ENCODE results near the gene ARF3. TPM values are rescaled to one million over a fixed set of nuclear protein-coding genes. Genes with fewer than 3 reads are reported as not detected.

Gene ARF3
- total and polyA plus RNA-seq, 2 of the 13 experiments (the other 11 are each of a cell fraction or from before 2014, with no cell fraction given), result 53.8 to 57.9 TPM

DNA sequence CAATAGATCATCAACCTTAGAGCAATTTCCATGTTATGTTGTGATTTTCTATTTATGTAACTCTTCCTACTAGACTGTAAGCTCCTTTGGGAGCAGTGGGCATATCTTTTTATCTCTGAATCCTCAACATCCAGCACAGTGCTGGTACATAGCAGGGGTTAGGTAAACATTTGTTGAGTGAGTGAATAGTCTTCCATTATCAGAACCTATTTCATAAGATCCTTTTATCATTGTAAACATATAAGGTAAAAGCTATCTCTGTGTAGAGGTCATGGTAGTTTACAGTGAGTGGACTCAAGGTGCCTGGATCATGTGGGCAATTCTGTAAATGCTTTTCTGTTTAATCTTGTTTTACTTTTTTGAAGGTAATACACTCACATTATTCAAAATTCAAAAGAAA, 47.1 kb downstream of the ARF3 start (continued):
- TF ChIP-seq, protein P1, sequence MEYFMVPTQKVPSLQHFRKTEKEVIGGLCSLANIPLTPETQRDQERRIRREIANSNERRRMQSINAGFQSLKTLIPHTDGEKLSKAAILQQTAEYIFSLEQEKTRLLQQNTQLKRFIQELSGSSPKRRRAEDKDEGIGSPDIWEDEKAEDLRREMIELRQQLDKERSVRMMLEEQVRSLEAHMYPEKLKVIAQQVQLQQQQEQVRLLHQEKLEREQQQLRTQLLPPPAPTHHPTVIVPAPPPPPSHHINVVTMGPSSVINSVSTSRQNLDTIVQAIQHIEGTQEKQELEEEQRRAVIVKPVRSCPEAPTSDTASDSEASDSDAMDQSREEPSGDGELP (IDR thresholded peaks at IDR 0.05; ENCODE audit: borderline replicate concordance, low read depth), result peak; percentile 39; the same call in 1 of the 2 replicates
- no peak; the same call in 1 of the 2 replicates for TF ChIP-seq KMT2A (CRISPR knock-in tag; IDR thresholded peaks at IDR 0.05)
- TF ChIP-seq HOXA3 (CRISPR knock-in tag; IDR thresholded peaks at IDR 0.05), result peak; percentile 48
- TF ChIP-seq NFE2 (CRISPR knock-in tag; IDR thresholded peaks at IDR 0.05), result no peak
- no peak for TF ChIP-seq ZNF619 (CRISPR knock-in tag; IDR thresholded peaks at IDR 0.05)
- no peak for TF ChIP-seq ZNF33A (CRISPR knock-in tag; IDR thresholded peaks at IDR 0.05; ENCODE audit: borderline replicate concordance)
- TF ChIP-seq ZNF773 (CRISPR knock-in tag; IDR thresholded peaks at IDR 0.05; ENCODE audit: borderline replicate concordance), result no peak
- TF ChIP-seq ZNF839 (CRISPR knock-in tag; IDR thresholded peaks at IDR 0.05; ENCODE audit: borderline replicate concordance), result no peak
- TF ChIP-seq ZFP1 (CRISPR knock-in tag; IDR thresholded peaks at IDR 0.05), result peak; percentile 92
- TF ChIP-seq, protein P2, sequence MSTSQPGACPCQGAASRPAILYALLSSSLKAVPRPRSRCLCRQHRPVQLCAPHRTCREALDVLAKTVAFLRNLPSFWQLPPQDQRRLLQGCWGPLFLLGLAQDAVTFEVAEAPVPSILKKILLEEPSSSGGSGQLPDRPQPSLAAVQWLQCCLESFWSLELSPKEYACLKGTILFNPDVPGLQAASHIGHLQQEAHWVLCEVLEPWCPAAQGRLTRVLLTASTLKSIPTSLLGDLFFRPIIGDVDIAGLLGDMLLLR (CRISPR knock-in tag; IDR thresholded peaks at IDR 0.05), result no peak
- no peak for TF ChIP-seq MYNN (CRISPR knock-in tag; IDR thresholded peaks at IDR 0.05; ENCODE audit: low read depth)
- TF ChIP-seq RXRB (CRISPR knock-in tag; IDR thresholded peaks at IDR 0.05; ENCODE audit: borderline replicate concordance), result peak; percentile 99
- TF ChIP-seq IRF2 (CRISPR knock-in tag; IDR thresholded peaks at IDR 0.05), result peak; percentile 88
- TF ChIP-seq, protein P3, sequence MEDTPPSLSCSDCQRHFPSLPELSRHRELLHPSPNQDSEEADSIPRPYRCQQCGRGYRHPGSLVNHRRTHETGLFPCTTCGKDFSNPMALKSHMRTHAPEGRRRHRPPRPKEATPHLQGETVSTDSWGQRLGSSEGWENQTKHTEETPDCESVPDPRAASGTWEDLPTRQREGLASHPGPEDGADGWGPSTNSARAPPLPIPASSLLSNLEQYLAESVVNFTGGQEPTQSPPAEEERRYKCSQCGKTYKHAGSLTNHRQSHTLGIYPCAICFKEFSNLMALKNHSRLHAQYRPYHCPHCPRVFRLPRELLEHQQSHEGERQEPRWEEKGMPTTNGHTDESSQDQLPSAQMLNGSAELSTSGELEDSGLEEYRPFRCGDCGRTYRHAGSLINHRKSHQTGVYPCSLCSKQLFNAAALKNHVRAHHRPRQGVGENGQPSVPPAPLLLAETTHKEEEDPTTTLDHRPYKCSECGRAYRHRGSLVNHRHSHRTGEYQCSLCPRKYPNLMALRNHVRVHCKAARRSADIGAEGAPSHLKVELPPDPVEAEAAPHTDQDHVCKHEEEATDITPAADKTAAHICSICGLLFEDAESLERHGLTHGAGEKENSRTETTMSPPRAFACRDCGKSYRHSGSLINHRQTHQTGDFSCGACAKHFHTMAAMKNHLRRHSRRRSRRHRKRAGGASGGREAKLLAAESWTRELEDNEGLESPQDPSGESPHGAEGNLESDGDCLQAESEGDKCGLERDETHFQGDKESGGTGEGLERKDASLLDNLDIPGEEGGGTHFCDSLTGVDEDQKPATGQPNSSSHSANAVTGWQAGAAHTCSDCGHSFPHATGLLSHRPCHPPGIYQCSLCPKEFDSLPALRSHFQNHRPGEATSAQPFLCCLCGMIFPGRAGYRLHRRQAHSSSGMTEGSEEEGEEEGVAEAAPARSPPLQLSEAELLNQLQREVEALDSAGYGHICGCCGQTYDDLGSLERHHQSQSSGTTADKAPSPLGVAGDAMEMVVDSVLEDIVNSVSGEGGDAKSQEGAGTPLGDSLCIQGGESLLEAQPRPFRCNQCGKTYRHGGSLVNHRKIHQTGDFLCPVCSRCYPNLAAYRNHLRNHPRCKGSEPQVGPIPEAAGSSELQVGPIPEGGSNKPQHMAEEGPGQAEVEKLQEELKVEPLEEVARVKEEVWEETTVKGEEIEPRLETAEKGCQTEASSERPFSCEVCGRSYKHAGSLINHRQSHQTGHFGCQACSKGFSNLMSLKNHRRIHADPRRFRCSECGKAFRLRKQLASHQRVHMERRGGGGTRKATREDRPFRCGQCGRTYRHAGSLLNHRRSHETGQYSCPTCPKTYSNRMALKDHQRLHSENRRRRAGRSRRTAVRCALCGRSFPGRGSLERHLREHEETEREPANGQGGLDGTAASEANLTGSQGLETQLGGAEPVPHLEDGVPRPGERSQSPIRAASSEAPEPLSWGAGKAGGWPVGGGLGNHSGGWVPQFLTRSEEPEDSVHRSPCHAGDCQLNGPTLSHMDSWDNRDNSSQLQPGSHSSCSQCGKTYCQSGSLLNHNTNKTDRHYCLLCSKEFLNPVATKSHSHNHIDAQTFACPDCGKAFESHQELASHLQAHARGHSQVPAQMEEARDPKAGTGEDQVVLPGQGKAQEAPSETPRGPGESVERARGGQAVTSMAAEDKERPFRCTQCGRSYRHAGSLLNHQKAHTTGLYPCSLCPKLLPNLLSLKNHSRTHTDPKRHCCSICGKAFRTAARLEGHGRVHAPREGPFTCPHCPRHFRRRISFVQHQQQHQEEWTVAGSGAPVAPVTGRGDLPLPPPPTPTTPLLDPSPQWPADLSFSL (CRISPR knock-in tag; IDR thresholded peaks at IDR 0.05), result no peak
- no peak for TF ChIP-seq NFE2L1 (CRISPR knock-in tag; IDR thresholded peaks at IDR 0.05; ENCODE audit: borderline replicate concordance)
- TF ChIP-seq, protein P4, sequence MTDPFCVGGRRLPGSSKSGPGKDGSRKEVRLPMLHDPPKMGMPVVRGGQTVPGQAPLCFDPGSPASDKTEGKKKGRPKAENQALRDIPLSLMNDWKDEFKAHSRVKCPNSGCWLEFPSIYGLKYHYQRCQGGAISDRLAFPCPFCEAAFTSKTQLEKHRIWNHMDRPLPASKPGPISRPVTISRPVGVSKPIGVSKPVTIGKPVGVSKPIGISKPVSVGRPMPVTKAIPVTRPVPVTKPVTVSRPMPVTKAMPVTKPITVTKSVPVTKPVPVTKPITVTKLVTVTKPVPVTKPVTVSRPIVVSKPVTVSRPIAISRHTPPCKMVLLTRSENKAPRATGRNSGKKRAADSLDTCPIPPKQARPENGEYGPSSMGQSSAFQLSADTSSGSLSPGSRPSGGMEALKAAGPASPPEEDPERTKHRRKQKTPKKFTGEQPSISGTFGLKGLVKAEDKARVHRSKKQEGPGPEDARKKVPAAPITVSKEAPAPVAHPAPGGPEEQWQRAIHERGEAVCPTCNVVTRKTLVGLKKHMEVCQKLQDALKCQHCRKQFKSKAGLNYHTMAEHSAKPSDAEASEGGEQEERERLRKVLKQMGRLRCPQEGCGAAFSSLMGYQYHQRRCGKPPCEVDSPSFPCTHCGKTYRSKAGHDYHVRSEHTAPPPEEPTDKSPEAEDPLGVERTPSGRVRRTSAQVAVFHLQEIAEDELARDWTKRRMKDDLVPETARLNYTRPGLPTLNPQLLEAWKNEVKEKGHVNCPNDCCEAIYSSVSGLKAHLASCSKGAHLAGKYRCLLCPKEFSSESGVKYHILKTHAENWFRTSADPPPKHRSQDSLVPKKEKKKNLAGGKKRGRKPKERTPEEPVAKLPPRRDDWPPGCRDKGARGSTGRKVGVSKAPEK (CRISPR knock-in tag; IDR thresholded peaks at IDR 0.05; ENCODE audit: borderline replicate concordance), result no peak
- TF ChIP-seq, protein P5, sequence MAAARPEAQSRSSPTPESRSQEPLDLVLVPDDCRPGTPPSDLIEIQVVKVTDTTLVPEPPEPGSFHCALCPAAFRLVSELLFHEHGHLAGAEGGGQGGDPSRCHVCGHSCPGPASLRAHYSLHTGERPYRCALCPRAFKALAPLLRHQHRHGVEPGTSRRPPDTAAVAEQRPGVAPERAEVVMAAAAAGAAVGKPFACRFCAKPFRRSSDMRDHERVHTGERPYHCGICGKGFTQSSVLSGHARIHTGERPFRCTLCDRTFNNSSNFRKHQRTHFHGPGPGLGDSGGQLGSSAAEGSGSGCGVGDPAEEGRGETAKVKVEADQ (CRISPR knock-in tag; IDR thresholded peaks at IDR 0.05; ENCODE audit: borderline replicate concordance), result no peak; the same call in 1 of the 2 replicates
- no peak for TF ChIP-seq ZNF570 (CRISPR knock-in tag; IDR thresholded peaks at IDR 0.05; ENCODE audit: borderline replicate concordance)

All from HepG2 (cell line).